HCT116 (cell line): Measurements from ENCODE around the gene CLTA. TPM values are rescaled to one million over a fixed set of nuclear protein-coding genes. Genes with fewer than 3 reads are reported as not detected.

Experiments
- ATAC-seq: fragments of 200-7000 bp; cut with Tn5 transposase; 2 replicates; pipeline ENCODE4 v1.9.1; 2020; ENCODE audit warnings: mild to moderate bottlenecking, moderate library complexity
- BruUV-seq: library from RNA; stranded (reverse); fragments of 400-500 nt; replicated peaks from 2 replicates; lab custom pipeline; 2021; lab: Mats Ljungman, UMichigan
- CTCF ChIA-PET: fragments of 300-600 bp; sonication (Branson Sonifier 250); formaldehyde crosslinking; loops from one replicate; lab custom pipeline; 2021; ENCODE audit warnings: antibody characterized with exemption; lab: Charles Lee
- POLR2A ChIA-PET: fragments of 300-600, 350-600 bp; sonication (Branson Sonifier 250); formaldehyde crosslinking; loops from one replicate; lab custom pipeline; 2021; ENCODE audit warnings: antibody characterized with exemption; lab: Charles Lee
- RAD21 ChIA-PET, 2 experiments: fragments of 300-600 bp; sonication (Branson Sonifier 250); formaldehyde crosslinking; loops; one replicate each; lab custom pipeline; 2023; ENCODE audit warnings: low total read pairs in 2 of 2; ENCODE audit not compliant: uncharacterized antibody in 2 of 2, unreplicated experiment in 2 of 2, low non-redundant PET in 1 of 2; lab: Charles Lee
- DNase-seq: peaks from one replicate; pipeline ENCODE4 v3.0.0-alpha.2; 2010; ENCODE audit warnings: low read depth, low spot score
- H2AFZ ChIP-seq: fragments of 200-600 bp; shearing (Covaris generic), sonication (generic); 2 replicates; pipeline ENCODE4 v1.6.1; 2017; ENCODE audit warnings: low read depth, mixed run types, mixed read lengths, antibody characterized with exemption, low read length; ENCODE audit not compliant: poor library complexity, severe bottlenecking
- H3K27ac ChIP-seq: 2 replicates; pipeline ENCODE4 v1.5.1; 2012; ENCODE audit warnings: low read depth, low read length
- H3K27me3 ChIP-seq: fragments of 200-600 bp; sonication (generic); 2 replicates; pipeline ENCODE4 v1.6.1; 2016; ENCODE audit warnings: mixed run types, low read length, mixed read lengths; ENCODE audit not compliant: insufficient read depth
- H3K36me3 ChIP-seq, 2 experiments: fragments of 200-500 bp in 1 of 2; fragments of 200-600 bp in 1 of 2; sonication (Bioruptor generic) in 1 of 2; sonication (generic) in 1 of 2; 2 replicates each; pipeline versions ENCODE4 v1.5.1 to v1.6.1; 2014 to 2016; ENCODE audit warnings: low read length in 2 of 2, inconsistent platforms in 1 of 2, mixed read lengths in 1 of 2, mixed run types in 1 of 2; ENCODE audit not compliant: insufficient read depth in 2 of 2, control insufficient read depth in 1 of 2
- H3K4me1 ChIP-seq, 2 experiments: fragments of 200-600 bp in 1 of 2; sonication (generic) in 1 of 2; 2 replicates each; pipeline versions ENCODE4 v1.5.1 to v1.6.1; 2012 to 2017; ENCODE audit warnings: low read length in 2 of 2, inconsistent platforms in 1 of 2, mild to moderate bottlenecking in 1 of 2, mixed read lengths in 1 of 2, mixed run types in 1 of 2, moderate library complexity in 1 of 2; ENCODE audit not compliant: insufficient read depth in 2 of 2, control insufficient read depth in 1 of 2
- H3K4me2 ChIP-seq: fragments of 200-600 bp; sonication (generic); 2 replicates; pipeline ENCODE4 v1.6.1; 2017; ENCODE audit warnings: mixed run types, low read length, mixed read lengths
- H3K4me3 ChIP-seq, 2 experiments: fragments of 200-600 bp in 1 of 2; sonication (generic) in 1 of 2; replicated peaks in 1 of 2; 2 replicates each; pipeline ENCODE4 v1.5.1; 2011 to 2016; ENCODE audit warnings: low read length in 2 of 2, control low read depth in 1 of 2, low read depth in 1 of 2, mild to moderate bottlenecking in 1 of 2, mixed read lengths in 1 of 2, mixed run types in 1 of 2
- H3K79me2 ChIP-seq: fragments of 200-600 bp; sonication (generic); 2 replicates; pipeline ENCODE4 v1.6.1; 2017; ENCODE audit warnings: mild to moderate bottlenecking, mixed run types, low read length, moderate library complexity, mixed read lengths; ENCODE audit not compliant: insufficient read depth
- H3K9ac ChIP-seq: fragments of 200-600 bp; sonication (generic); 2 replicates; pipeline ENCODE4 v1.6.1; 2016; ENCODE audit warnings: low read length, mixed read lengths
- H3K9me2 ChIP-seq: fragments of 200-600 bp; sonication (generic), shearing (Covaris generic); 2 replicates; pipeline ENCODE4 v1.6.1; 2017; ENCODE audit warnings: mixed run types, mild to moderate bottlenecking, moderate library complexity; ENCODE audit not compliant: insufficient read depth
- H3K9me3 ChIP-seq, 2 experiments: fragments of 200-500 bp in 1 of 2; fragments of 200-600 bp in 1 of 2; sonication (Bioruptor generic) in 1 of 2; sonication (generic) in 1 of 2; 2 replicates each; pipeline ENCODE4 v1.6.1; 2014 to 2017; ENCODE audit warnings: low read length in 2 of 2, mixed read lengths in 2 of 2, inconsistent platforms in 1 of 2, low read depth in 1 of 2, mild to moderate bottlenecking in 1 of 2, mixed run types in 1 of 2, moderate library complexity in 1 of 2; ENCODE audit not compliant: control insufficient read depth in 1 of 2, insufficient read depth in 1 of 2
- H4K20me1 ChIP-seq: fragments of 200-600 bp; sonication (generic), shearing (Covaris generic); 2 replicates; pipeline ENCODE4 v1.6.1; 2017; ENCODE audit warnings: mixed run types, mild to moderate bottlenecking, moderate library complexity; ENCODE audit not compliant: insufficient read depth
- CBX3 ChIP-seq: IDR thresholded peaks from 2 replicates; pipeline ENCODE4 v1.6.1; 2012; ENCODE audit warnings: low read depth
- CEBPB ChIP-seq: IDR thresholded peaks from 2 replicates; pipeline ENCODE4 v1.6.1; 2012; ENCODE audit warnings: low read depth
- EGR1 ChIP-seq: IDR thresholded peaks from 2 replicates; pipeline ENCODE4 v1.6.1; 2012; ENCODE audit warnings: low read depth
- ELF1 ChIP-seq: IDR thresholded peaks from 2 replicates; pipeline ENCODE4 v1.6.1; 2012; ENCODE audit warnings: low read depth, borderline replicate concordance
- EZH2 ChIP-seq: fragments of 200-600 bp; sonication (generic); IDR thresholded peaks from 2 replicates; pipeline ENCODE4 v1.6.1; 2017; ENCODE audit warnings: antibody characterized with exemption, mixed run types
- EZH2phosphoT487 ChIP-seq: fragments of 200-600 bp; IDR thresholded peaks from 2 replicates; pipeline ENCODE4 v1.6.1; 2018; ENCODE audit warnings: antibody characterized with exemption, borderline replicate concordance
- FOSL1 ChIP-seq: IDR thresholded peaks from 2 replicates; pipeline ENCODE4 v1.6.1; 2012; ENCODE audit warnings: low read depth
- POLR2A ChIP-seq: IDR thresholded peaks from 2 replicates; pipeline ENCODE4 v1.7.0; 2011; ENCODE audit warnings: borderline replicate concordance; ENCODE audit not compliant: insufficient read depth, insufficient read length; ENCODE audit errors: extremely low read depth
- SIN3A ChIP-seq: IDR thresholded peaks from 2 replicates; pipeline ENCODE4 v1.6.1; 2012; ENCODE audit warnings: low read depth
- TCF7L2 ChIP-seq: IDR thresholded peaks from 2 replicates; pipeline ENCODE4 v1.7.0; 2011; ENCODE audit warnings: borderline replicate concordance, inconsistent platforms; ENCODE audit not compliant: insufficient read depth, insufficient read length; ENCODE audit errors: extremely low read depth
- YY1 ChIP-seq: IDR thresholded peaks from 2 replicates; pipeline ENCODE4 v1.6.1; 2011; ENCODE audit warnings: low read length, low read depth, moderate library complexity, mild to moderate bottlenecking; ENCODE audit not compliant: insufficient replicate concordance; ENCODE audit errors: extremely low read depth
- ZFX ChIP-seq: fragments of 450-650 bp; IDR thresholded peaks from 2 replicates; pipeline ENCODE4 v1.6.1; 2017
- ZNF274 ChIP-seq: fragments of 200-500 bp; sonication (Bioruptor generic); IDR thresholded peaks from 2 replicates; pipeline ENCODE4 v1.6.1; 2014; ENCODE audit warnings: mild to moderate bottlenecking, low read depth, low read length, inconsistent platforms
- intact Hi-C: fragments of 100-400 bp; cut with micrococcal nuclease; formaldehyde crosslinking; loops from 2 replicates; pipeline ENCODE4 v1.10.0; 2022
- total RNA-seq: library from RNA; stranded (reverse); gene quantifications from one replicate; pipeline ENCODE4 v1.2.1, GENCODE V29; 2021; ENCODE audit not compliant: unreplicated experiment
- TF ChIP-seq, protein P1 (sequence below): IDR thresholded peaks from 2 replicates; pipeline ENCODE4 v1.6.1; 2012; ENCODE audit warnings: low read depth
- TF ChIP-seq, protein P2 (sequence below): IDR thresholded peaks from 2 replicates; pipeline ENCODE4 v1.6.1; 2012
- TF ChIP-seq, protein P3 (sequence below), 3 experiments: fragments of 200-600 bp in 1 of 3; sonication (generic) in 1 of 3; IDR thresholded peaks in 2 of 3; conservative IDR thresholded peaks in 1 of 3; 2 replicates each; pipeline ENCODE4 v1.5.1; 2012 to 2017; ENCODE audit warnings: low read depth in 2 of 3, low read length in 2 of 3, antibody characterized with exemption in 1 of 3, borderline replicate concordance in 1 of 3, control low read depth in 1 of 3, mild to moderate bottlenecking in 1 of 3, mixed read lengths in 1 of 3, mixed run types in 1 of 3, moderate library complexity in 1 of 3; ENCODE audit not compliant: insufficient read depth in 1 of 3
- TF ChIP-seq, protein P4 (sequence below): IDR thresholded peaks from 2 replicates; pipeline ENCODE4 v1.6.1; 2011; ENCODE audit warnings: mild to moderate bottlenecking, low read length, moderate library complexity; ENCODE audit not compliant: insufficient replicate concordance; ENCODE audit errors: extremely low read depth

The CLTA gene
- total RNA-seq, 1 experiment from 2014 or later, result 152 TPM

DNA sequence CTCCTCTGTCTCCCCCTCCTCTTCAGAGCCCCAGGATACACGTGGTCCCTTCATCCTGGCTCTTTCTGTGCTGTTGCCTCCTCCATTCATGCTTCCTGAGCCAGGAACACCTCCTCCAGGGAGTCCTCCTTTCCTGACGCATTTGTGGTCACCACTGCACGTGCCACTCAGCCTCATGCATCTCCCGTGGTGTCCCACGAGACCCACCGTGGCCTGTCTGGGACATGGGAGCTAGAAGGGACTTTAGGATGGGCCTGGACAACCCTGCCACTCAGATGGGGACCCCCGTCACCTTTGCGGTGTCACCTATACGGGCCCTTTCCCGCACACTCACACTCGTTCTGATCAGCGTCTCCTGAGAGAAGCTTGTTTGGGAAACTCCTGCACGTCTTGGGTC, 47.5 kb upstream of the CLTA start:
- no peak overlapping the region for H2AFZ ChIP-seq
- DNase-seq, result no peak
- no peak overlapping the region for H3K27ac ChIP-seq
- ATAC-seq, result no peak
- BruUV-seq, result no TSS peak
- no peak overlapping the region for H3K9ac ChIP-seq
- no peaks in the 10 kb centered on the region for H4K20me1 ChIP-seq
- H3K4me3 ChIP-seq, result no peak overlapping the region
- TF ChIP-seq, protein P1, sequence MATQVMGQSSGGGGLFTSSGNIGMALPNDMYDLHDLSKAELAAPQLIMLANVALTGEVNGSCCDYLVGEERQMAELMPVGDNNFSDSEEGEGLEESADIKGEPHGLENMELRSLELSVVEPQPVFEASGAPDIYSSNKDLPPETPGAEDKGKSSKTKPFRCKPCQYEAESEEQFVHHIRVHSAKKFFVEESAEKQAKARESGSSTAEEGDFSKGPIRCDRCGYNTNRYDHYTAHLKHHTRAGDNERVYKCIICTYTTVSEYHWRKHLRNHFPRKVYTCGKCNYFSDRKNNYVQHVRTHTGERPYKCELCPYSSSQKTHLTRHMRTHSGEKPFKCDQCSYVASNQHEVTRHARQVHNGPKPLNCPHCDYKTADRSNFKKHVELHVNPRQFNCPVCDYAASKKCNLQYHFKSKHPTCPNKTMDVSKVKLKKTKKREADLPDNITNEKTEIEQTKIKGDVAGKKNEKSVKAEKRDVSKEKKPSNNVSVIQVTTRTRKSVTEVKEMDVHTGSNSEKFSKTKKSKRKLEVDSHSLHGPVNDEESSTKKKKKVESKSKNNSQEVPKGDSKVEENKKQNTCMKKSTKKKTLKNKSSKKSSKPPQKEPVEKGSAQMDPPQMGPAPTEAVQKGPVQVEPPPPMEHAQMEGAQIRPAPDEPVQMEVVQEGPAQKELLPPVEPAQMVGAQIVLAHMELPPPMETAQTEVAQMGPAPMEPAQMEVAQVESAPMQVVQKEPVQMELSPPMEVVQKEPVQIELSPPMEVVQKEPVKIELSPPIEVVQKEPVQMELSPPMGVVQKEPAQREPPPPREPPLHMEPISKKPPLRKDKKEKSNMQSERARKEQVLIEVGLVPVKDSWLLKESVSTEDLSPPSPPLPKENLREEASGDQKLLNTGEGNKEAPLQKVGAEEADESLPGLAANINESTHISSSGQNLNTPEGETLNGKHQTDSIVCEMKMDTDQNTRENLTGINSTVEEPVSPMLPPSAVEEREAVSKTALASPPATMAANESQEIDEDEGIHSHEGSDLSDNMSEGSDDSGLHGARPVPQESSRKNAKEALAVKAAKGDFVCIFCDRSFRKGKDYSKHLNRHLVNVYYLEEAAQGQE, result no peak
- TF ChIP-seq EGR1, result no peak
- no peak for TF ChIP-seq TCF7L2
- no peak for TF ChIP-seq ZFX
- TF ChIP-seq, protein P2, sequence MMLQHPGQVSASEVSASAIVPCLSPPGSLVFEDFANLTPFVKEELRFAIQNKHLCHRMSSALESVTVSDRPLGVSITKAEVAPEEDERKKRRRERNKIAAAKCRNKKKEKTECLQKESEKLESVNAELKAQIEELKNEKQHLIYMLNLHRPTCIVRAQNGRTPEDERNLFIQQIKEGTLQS, result no peak
- TF ChIP-seq EZH2phosphoT487, result no peak
- TF ChIP-seq POLR2A, result no peak
- TF ChIP-seq ZNF274, result no peak
- TF ChIP-seq, protein P3, sequence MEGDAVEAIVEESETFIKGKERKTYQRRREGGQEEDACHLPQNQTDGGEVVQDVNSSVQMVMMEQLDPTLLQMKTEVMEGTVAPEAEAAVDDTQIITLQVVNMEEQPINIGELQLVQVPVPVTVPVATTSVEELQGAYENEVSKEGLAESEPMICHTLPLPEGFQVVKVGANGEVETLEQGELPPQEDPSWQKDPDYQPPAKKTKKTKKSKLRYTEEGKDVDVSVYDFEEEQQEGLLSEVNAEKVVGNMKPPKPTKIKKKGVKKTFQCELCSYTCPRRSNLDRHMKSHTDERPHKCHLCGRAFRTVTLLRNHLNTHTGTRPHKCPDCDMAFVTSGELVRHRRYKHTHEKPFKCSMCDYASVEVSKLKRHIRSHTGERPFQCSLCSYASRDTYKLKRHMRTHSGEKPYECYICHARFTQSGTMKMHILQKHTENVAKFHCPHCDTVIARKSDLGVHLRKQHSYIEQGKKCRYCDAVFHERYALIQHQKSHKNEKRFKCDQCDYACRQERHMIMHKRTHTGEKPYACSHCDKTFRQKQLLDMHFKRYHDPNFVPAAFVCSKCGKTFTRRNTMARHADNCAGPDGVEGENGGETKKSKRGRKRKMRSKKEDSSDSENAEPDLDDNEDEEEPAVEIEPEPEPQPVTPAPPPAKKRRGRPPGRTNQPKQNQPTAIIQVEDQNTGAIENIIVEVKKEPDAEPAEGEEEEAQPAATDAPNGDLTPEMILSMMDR (IDR thresholded peaks at IDR 0.05 in 2 of 3, conservative IDR thresholded peaks at IDR 0.05 in 1 of 3; ENCODE audit: borderline replicate concordance in 1 of 3, insufficient read depth in 1 of 3, low read depth in 2 of 3, low read length in 2 of 3), result no peak
- no peak for TF ChIP-seq FOSL1
- TF ChIP-seq ELF1, result no peak
- no peak for TF ChIP-seq SIN3A
- no peak for TF ChIP-seq EZH2
- no peak for TF ChIP-seq CBX3
- TF ChIP-seq, protein P4, sequence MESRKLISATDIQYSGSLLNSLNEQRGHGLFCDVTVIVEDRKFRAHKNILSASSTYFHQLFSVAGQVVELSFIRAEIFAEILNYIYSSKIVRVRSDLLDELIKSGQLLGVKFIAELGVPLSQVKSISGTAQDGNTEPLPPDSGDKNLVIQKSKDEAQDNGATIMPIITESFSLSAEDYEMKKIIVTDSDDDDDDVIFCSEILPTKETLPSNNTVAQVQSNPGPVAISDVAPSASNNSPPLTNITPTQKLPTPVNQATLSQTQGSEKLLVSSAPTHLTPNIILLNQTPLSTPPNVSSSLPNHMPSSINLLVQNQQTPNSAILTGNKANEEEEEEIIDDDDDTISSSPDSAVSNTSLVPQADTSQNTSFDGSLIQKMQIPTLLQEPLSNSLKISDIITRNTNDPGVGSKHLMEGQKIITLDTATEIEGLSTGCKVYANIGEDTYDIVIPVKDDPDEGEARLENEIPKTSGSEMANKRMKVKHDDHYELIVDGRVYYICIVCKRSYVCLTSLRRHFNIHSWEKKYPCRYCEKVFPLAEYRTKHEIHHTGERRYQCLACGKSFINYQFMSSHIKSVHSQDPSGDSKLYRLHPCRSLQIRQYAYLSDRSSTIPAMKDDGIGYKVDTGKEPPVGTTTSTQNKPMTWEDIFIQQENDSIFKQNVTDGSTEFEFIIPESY, result no peak
- no peak for TF ChIP-seq YY1
- no peak for TF ChIP-seq CEBPB
- H3K9me2 ChIP-seq, result no peaks in the 10 kb centered on the region
- H3K4me2 ChIP-seq, result no peak overlapping the region
- H3K36me3 ChIP-seq, result no peaks in the 10 kb centered on the region
- ChIA-PET RAD21 (no interaction called here), CTCF (no interaction called here), POLR2A (no interaction called here)
- no peaks in the 10 kb centered on the region for H3K27me3 ChIP-seq
- intact Hi-C loops, result no loop called here
- H3K79me2 ChIP-seq, result no peaks in the 10 kb centered on the region
- H3K9me3 ChIP-seq, result peaks cover 0 to 3% of the 10 kb centered on the region in 2 experiments; a peak in 1 of 4 replicates
- peaks cover under 1 to 2% of the 10 kb centered on the region in 2 experiments for H3K4me1 ChIP-seq
